Mesenteric fat pad (tissue), 1 donor: ENCODE data around the gene RIIAD1. TPM values are rescaled to one million over a fixed set of nuclear protein-coding genes. Genes with fewer than 3 reads are reported as not detected.
"Not testable (repeated sequence)": the region's sequence is repeated elsewhere in the genome, so short reads cannot be mapped to it uniquely, and the experiment has no call there.

Experiments used
- DNase-seq: peaks from one replicate; pipeline ENCODE4 v3.0.0-alpha.2; 2020; ENCODE audit warnings: low spot score
- long read RNA-seq: library from polyadenylated mRNA; unstranded; transcript quantifications from one replicate; pipeline ENCODE4 v2.0.0, GENCODE V29; 2020
- total RNA-seq: library from RNA; stranded (reverse); fragmentation: NEBNext Ultra II Directional; extraction: Animal tissue kit (Norgen Biotek cat#: 25700); gene quantifications from one replicate; pipeline ENCODE4 v1.2.1, GENCODE V29; 2021
- donor health status: DM: yes; HTN: yes; CAD: no.

RIIAD1 gene
- not detected for total RNA-seq
- long read RNA-seq, result 0 reads

- no peak for DNase-seq
Observed at GRCh38 chr1:151720974-151721787, at the start of gene RIIAD1. Gene RIIAD1 (plus strand): TSS chr1:151721522. CDS start chr1:151721537, 15 bp downstream.

GRCh38 chr1:151673407-151673806, 47.9 kb upstream of the RIIAD1 start:
- no peak for DNase-seq

GRCh38 chr1:151680391-151680790, 40.9 kb upstream of the RIIAD1 start:
- DNase-seq, result no peak

GRCh38 chr1:151680826-151681225, 40.5 kb upstream of the RIIAD1 start:
- no peak for DNase-seq

GRCh38 chr1:151681923-151682322, 39.4 kb upstream of the RIIAD1 start:
- DNase-seq, result no peak

- not testable (repeated sequence) for DNase-seq
Observed at GRCh38 chr1:151682901-151683300, 38.4 kb upstream of the RIIAD1 start.

GRCh38 chr1:151684128-151684527, 37.2 kb upstream of the RIIAD1 start:
- DNase-seq, result no peak

GRCh38 chr1:151686561-151686960, 34.8 kb upstream of the RIIAD1 start:
- no peak for DNase-seq

GRCh38 chr1:151689494-151689893, 31.8 kb upstream of the RIIAD1 start:
- DNase-seq, result no peak

GRCh38 chr1:151692226-151692625, 29.1 kb upstream of the RIIAD1 start:
- no peak for DNase-seq

- DNase-seq, result no peak
Observed at GRCh38 chr1:151693057-151693651, 28.2 kb upstream of the RIIAD1 start.

- no peak for DNase-seq
Observed at GRCh38 chr1:151701515-151701914, 19.8 kb upstream of the RIIAD1 start.

GRCh38 chr1:151702936-151703335, 18.4 kb upstream of the RIIAD1 start:
- DNase-seq, result no peak

GRCh38 chr1:151703813-151704212, 17.5 kb upstream of the RIIAD1 start:
- no peak for DNase-seq

GRCh38 chr1:151704246-151704645, 17.1 kb upstream of the RIIAD1 start:
- no peak for DNase-seq

- DNase-seq, result no peak
Observed at GRCh38 chr1:151705146-151705545, 16.2 kb upstream of the RIIAD1 start.

GRCh38 chr1:151705753-151706463, 15.4 kb upstream of the RIIAD1 start:
- DNase-seq, result no peak

GRCh38 chr1:151706464-151707415, 14.6 kb upstream of the RIIAD1 start:
- DNase-seq, result no peak

- DNase-seq, result no peak
Observed at GRCh38 chr1:151707541-151708065, 13.7 kb upstream of the RIIAD1 start.

GRCh38 chr1:151708891-151709290, 12.4 kb upstream of the RIIAD1 start:
- DNase-seq, result no peak
